Mucosa of descending colon (tissue), 3 donors: ENCODE measurements around the gene PAPSS1. TPM values are rescaled to one million over a fixed set of nuclear protein-coding genes. Genes with fewer than 3 reads are reported as not detected.
A peak's percentile ranks its signal among the peaks of the same experiment; 100 is the strongest.

Source experiments
- ATAC-seq: fragments of 200-7000 bp; cut with Tn5 transposase; one replicate; pipeline ENCODE4 v1.9.1; 2020; ENCODE audit warnings: mild to moderate bottlenecking, moderate library complexity
- DNase-seq, 3 donors: peaks; one replicate each; pipeline ENCODE4 v3.0.0-alpha.2; 2020
- H3K36me3 ChIP-seq: fragments of 200-600 bp; one replicate; pipeline ENCODE4 v1.8.0; 2021; ENCODE audit warnings: low read depth, mild to moderate bottlenecking
- H3K4me1 ChIP-seq: fragments of 200-600 bp; one replicate; pipeline ENCODE4 v1.8.0; 2021; ENCODE audit warnings: low read depth, mild to moderate bottlenecking
- H3K4me3 ChIP-seq: fragments of 200-600 bp; one replicate; pipeline ENCODE4 v1.8.0; 2021; ENCODE audit warnings: mild to moderate bottlenecking
- H3K9me3 ChIP-seq: fragments of 200-600 bp; one replicate; pipeline ENCODE4 v1.8.0; 2021; ENCODE audit warnings: mild to moderate bottlenecking
- CTCF ChIP-seq: fragments of 200-600 bp; IDR thresholded peaks from one replicate; pipeline ENCODE4 v1.8.0; 2022; ENCODE audit warnings: antibody characterized with exemption, mild to moderate bottlenecking
- intact Hi-C, 2 donors: fragments of 100-400 bp; cut with DNase I in 1 of 2; cut with micrococcal nuclease in 1 of 2; formaldehyde crosslinking; loops; one replicate each; pipeline versions ENCODE4 v1.11.0 to v1.11.1; 2022; cut with DNase I, micrococcal nuclease
- total RNA-seq, 3 donors: library from RNA; stranded (reverse); fragmentation: NEBNext Ultra II Directional in 2 of 3; extraction: Animal tissue kit (Norgen Biotek cat#: 25700) in 2 of 3; gene quantifications; one replicate each; pipeline versions ENCODE4 v1.2.1 to v1.2.4, GENCODE V29; 2021 to 2023
- donor health status: DM: no; HTN: no; CAD: no; lungs with moderate emphysema.
- donor health status: DM: no; HTN: no; CAD: no.
- donor health status: DM: no; HTN: yes; CAD: no.

The PAPSS1 gene
- total RNA-seq, 3 donors from 2014 or later, result 20.3 to 26.8 (median 20.7) TPM

GRCh38 chr4:107618656-107619055 lies 101.4 kb downstream of the PAPSS1 start:
- peaks cover 5% of the 10 kb centered on the region for H3K9me3 ChIP-seq
- ATAC-seq (no peak), DNase-seq (no peak)
- no peak for TF ChIP-seq CTCF
- H3K4me1 ChIP-seq, result no peaks in the 10 kb centered on the region
- intact Hi-C loops, result no loop called here
- no peak overlapping the region for H3K4me3 ChIP-seq
- no peaks in the 10 kb centered on the region for H3K36me3 ChIP-seq

- H3K4me3 ChIP-seq, result no peak overlapping the region
- intact Hi-C loops, result no loop called here
- no peaks in the 10 kb centered on the region for H3K9me3 ChIP-seq
- no peak for ATAC-seq
- TF ChIP-seq CTCF, result no peak
- DNase-seq, result no peak
- no peaks in the 10 kb centered on the region for H3K4me1 ChIP-seq
- no peaks in the 10 kb centered on the region for H3K36me3 ChIP-seq
Observed at GRCh38 chr4:107616838-107617389, 103.1 kb downstream of the PAPSS1 start.

- no peaks in the 10 kb centered on the region for H3K9me3 ChIP-seq
- no peak for DNase-seq
- no peaks in the 10 kb centered on the region for H3K4me1 ChIP-seq
- no peak for TF ChIP-seq CTCF
- intact Hi-C loops, result no loop called here
- ATAC-seq, result no peak
- no peaks in the 10 kb centered on the region for H3K36me3 ChIP-seq
- no peak overlapping the region for H3K4me3 ChIP-seq
Observed at GRCh38 chr4:107615809-107616208, 104.2 kb downstream of the PAPSS1 start.

GRCh38 chr4:107603430-107603829 lies 116.6 kb downstream of the PAPSS1 start:
- Histone ChIP-seq H3K36me3 (no peaks in the 10 kb centered on the region), H3K9me3 (no peaks in the 10 kb centered on the region), H3K4me1 (no peaks in the 10 kb centered on the region), H3K4me3 (no peak overlapping the region)
- ATAC-seq (no peak), DNase-seq (peak in 1 of 3 donors; percentile 31)
- TF ChIP-seq CTCF, result no peak
- intact Hi-C loops, result no loop called here

- no peak overlapping the region for H3K4me3 ChIP-seq
- ATAC-seq (no peak), DNase-seq (no peak)
- no peak for TF ChIP-seq CTCF
- no peaks in the 10 kb centered on the region for H3K36me3 ChIP-seq
- H3K9me3 ChIP-seq, result no peaks in the 10 kb centered on the region
- no peaks in the 10 kb centered on the region for H3K4me1 ChIP-seq
- intact Hi-C loops, result no loop called here
Observed at GRCh38 chr4:107600983-107601382, 119.1 kb downstream of the PAPSS1 start.

GRCh38 chr4:107600436-107600835 lies 119.6 kb downstream of the PAPSS1 start:
- Histone ChIP-seq H3K4me3 (no peak overlapping the region), H3K4me1 (no peaks in the 10 kb centered on the region), H3K36me3 (no peaks in the 10 kb centered on the region), H3K9me3 (no peaks in the 10 kb centered on the region)
- no peak for TF ChIP-seq CTCF
- ATAC-seq, result no peak
- intact Hi-C loops, result no loop called here
- DNase-seq, result no peak
